Measurements from ENCODE around the gene SMTNL1. TPM values are rescaled to one million over a fixed set of nuclear protein-coding genes. Genes with fewer than 3 reads are reported as not detected.

Gene SMTNL1
- total RNA-seq, 2 donors from 2014 or later, result 1.4 TPM; not detected in 1

GRCh38 chr11:57566905-57567514 is 29.6 kb downstream of the SMTNL1 start:
- 4% methylated on average over 15 of the region's 15 CpGs for WGBS
- intact Hi-C loops (cut with DNase I), result no loop called here
- Histone ChIP-seq H3K4me3 (peak overlapping the region; percentile 60 to 81), H3K27me3 (replicated peaks; ENCODE audit: insufficient read depth) (no peaks in the 10 kb centered on the region), H3K36me3 (no peaks in the 10 kb centered on the region), H3K27ac (peak overlapping the region; percentile 83 to 85), H3K4me1 (replicated peaks) (peaks cover 4% of the 10 kb centered on the region), H3K9me3 (no peaks in the 10 kb centered on the region)
- DNase-seq (ENCODE audit: low spot score), result no peak
- TF ChIP-seq CTCF (IDR thresholded peaks at IDR 0.05) (no peak), POLR2AphosphoS5 (IDR thresholded peaks at IDR 0.05) (no peak), POLR2A (IDR thresholded peaks at IDR 0.05) (no peak)

DNA sequence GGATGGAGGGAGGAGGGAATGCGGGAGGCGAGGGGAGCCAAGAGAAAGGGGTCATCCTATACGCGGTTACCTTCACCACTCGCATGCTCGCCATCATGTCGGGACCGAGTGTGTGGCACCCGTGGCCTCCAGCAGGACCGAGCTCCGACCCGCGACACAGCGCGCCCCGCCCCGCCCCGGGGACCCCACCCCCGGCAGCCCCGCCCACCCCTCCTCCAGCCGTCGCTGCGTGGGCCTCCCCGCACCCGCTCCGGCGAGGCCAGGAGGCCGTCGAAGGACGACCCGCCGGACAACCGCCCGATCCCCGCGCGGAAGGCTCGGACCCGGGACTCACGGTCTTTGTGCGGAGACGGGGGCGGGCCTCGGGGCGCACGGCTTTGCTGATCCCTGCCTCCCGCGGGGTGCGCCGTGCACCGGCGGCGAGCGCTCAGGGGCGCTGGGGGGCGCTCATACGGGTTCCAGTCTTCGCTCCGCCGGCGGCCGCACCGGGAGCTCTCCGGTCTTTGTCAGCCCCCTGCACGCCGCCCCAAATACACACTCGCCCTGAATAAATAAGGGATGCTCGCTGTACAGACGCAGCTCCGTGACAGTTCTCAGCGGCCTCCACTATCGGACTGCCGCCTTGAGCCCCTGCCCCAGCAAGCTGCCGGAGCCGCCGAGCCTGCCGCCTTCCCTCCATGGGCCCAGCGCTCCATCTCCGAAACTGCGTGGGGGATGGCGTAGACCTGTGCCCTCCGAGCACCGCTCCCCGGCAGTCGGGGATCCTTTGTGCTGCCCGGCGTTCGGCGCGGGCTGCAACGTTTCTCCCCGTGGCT is 30.3 kb downstream of the SMTNL1 start, which contains the start of gene UBE2L6:
TSS of gene UBE2L6 (minus strand) at position 158 of the 815 bp plus-strand sequence. CDS start at position 97, 61 bp downstream.
- no peak for TF ChIP-seq POLR2AphosphoS5 (IDR thresholded peaks at IDR 0.05)
- TF ChIP-seq POLR2A (IDR thresholded peaks at IDR 0.05), result no peak
- TF ChIP-seq CTCF (IDR thresholded peaks at IDR 0.05), result peak in 2 of 4 experiments; percentile 83 to 89
- Histone ChIP-seq H3K36me3 (no peaks in the 10 kb centered on the region), H3K27me3 (replicated peaks; ENCODE audit: insufficient read depth) (no peaks in the 10 kb centered on the region), H3K4me1 (replicated peaks) (peaks cover 4% of the 10 kb centered on the region), H3K9me3 (no peaks in the 10 kb centered on the region), H3K27ac (peak within 1 kb of the TSS; percentile 83 to 85), H3K4me3 (peak within 1 kb of the TSS; percentile 60 to 81)
- intact Hi-C loops (cut with DNase I), result loop anchor here (2.0 kb wide), 2 partner anchors 31 to 73 kb away; no protein-coding TSS in a partner anchor
- peak; percentile 70 for DNase-seq (ENCODE audit: low spot score)
- under 1% methylated on average over 52 of the region's 92 CpGs for WGBS

DNA sequence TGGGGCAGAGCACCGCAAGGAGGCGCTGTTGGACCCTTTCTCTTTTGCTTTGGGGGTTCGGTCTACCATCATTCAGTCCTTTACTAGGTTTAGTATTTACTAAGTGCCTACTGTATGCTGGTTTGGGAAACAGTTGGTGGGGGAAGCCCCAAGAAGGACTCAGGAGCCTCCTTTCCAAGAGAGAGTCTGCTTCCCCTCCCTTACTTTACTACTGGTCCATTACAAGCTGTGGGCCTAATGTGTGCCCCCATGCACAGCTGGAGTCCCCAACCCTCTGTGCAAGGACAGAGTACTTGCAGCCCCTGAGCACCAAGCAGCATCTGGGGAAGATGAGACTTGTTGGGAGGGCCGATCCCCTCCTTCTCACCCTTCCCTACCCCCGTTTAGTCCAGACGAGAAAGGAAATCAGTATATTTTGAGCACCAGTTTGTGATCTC is 31.0 kb downstream of the SMTNL1 start:
- 26% methylated on average over 6 of the region's 6 CpGs for WGBS

DNA sequence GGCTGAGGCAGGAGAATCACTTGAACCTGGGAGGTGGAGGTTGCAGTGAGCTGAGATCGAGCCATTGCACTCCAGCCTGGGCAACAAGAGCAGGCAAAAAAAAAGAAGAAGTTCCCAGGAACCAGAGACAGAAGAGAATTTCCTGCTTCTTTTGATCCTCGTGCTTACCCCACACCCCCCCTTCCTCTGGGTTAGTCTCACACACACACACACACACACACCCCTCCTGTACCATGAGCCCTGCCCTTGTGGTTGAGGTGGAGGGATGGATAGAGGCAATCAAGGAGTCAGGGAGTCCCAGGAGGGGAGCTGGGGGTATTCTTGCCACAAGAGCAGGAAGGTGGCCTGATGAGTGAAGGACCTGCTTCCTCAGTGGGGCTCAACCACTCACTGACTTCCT is 34.2 kb downstream of the SMTNL1 start:
- DNase-seq (ENCODE audit: low spot score), result no peak
- peaks cover 1% of the 10 kb centered on the region for H3K4me1 ChIP-seq (replicated peaks)
- H3K9me3 ChIP-seq, result no peaks in the 10 kb centered on the region
- no peaks in the 10 kb centered on the region for H3K27me3 ChIP-seq (replicated peaks; ENCODE audit: insufficient read depth)
- 55% methylated on average over 2 of the region's 2 CpGs for WGBS
- H3K36me3 ChIP-seq, result no peaks in the 10 kb centered on the region
- no peak overlapping the region for H3K27ac ChIP-seq
- TF ChIP-seq POLR2A (IDR thresholded peaks at IDR 0.05), result no peak
- no peak for TF ChIP-seq POLR2AphosphoS5 (IDR thresholded peaks at IDR 0.05)
- TF ChIP-seq CTCF (IDR thresholded peaks at IDR 0.05), result no peak
- H3K4me3 ChIP-seq, result no peak overlapping the region
- intact Hi-C loops (cut with DNase I), result no loop called here

More for the DNA sequence above, 31.0 kb downstream of the SMTNL1 start:
- no peak for DNase-seq (ENCODE audit: low spot score)
- H3K36me3 ChIP-seq, result no peaks in the 10 kb centered on the region
- peak overlapping the region; percentile 83 to 85 for H3K27ac ChIP-seq
- H3K27me3 ChIP-seq (replicated peaks; ENCODE audit: insufficient read depth), result no peaks in the 10 kb centered on the region
- TF ChIP-seq POLR2A (IDR thresholded peaks at IDR 0.05) (no peak), POLR2AphosphoS5 (IDR thresholded peaks at IDR 0.05) (no peak), CTCF (IDR thresholded peaks at IDR 0.05) (peak in 3 of 4 experiments; percentile 2 to 90 (median 67))
- H3K9me3 ChIP-seq, result no peaks in the 10 kb centered on the region
- peak overlapping the region; percentile 60 to 81 for H3K4me3 ChIP-seq
- peaks cover 4% of the 10 kb centered on the region for H3K4me1 ChIP-seq (replicated peaks)
- intact Hi-C loops (cut with DNase I), result loop anchor here (2.0 kb wide), 2 partner anchors 30 to 72 kb away; no protein-coding TSS in a partner anchor
